ENCODE measurements around the gene MGMT.

The MGMT gene

GRCh38 chr10:129524936-129525335 lies 57.9 kb downstream of the MGMT start:
- TF ChIP-seq POLR2A (IDR thresholded peaks at IDR 0.05; ENCODE audit: low read length): no peak
- TF ChIP-seq GATA1 (IDR thresholded peaks at IDR 0.05; ENCODE audit: low read depth, low read length): no peak

GRCh38 chr10:129525401-129525801 lies 58.4 kb downstream of the MGMT start:
- TF ChIP-seq POLR2A (IDR thresholded peaks at IDR 0.05; ENCODE audit: low read length): no peak
- no peak for TF ChIP-seq GATA1 (IDR thresholded peaks at IDR 0.05; ENCODE audit: low read depth, low read length)
- no peak for DNase-seq

More at GRCh38 chr10:129524936-129525335, 57.9 kb downstream of the MGMT start:
- DNase-seq: no peak

GRCh38 chr10:129526943-129527342 lies 59.9 kb downstream of the MGMT start:
- TF ChIP-seq GATA1 (IDR thresholded peaks at IDR 0.05; ENCODE audit: low read depth, low read length): no peak
- no peak for DNase-seq

- TF ChIP-seq GATA1 (IDR thresholded peaks at IDR 0.05; ENCODE audit: low read depth, low read length): no peak
- DNase-seq: no peak
Measured at GRCh38 chr10:129528376-129528978, 61.4 kb downstream of the MGMT start.

- TF ChIP-seq POLR2A (IDR thresholded peaks at IDR 0.05; ENCODE audit: low read length): no peak
- TF ChIP-seq GATA1 (IDR thresholded peaks at IDR 0.05; ENCODE audit: low read depth, low read length): no peak
- DNase-seq: no peak
Measured at GRCh38 chr10:129530581-129530980, 63.5 kb downstream of the MGMT start.

- no peak for DNase-seq
- TF ChIP-seq POLR2A (IDR thresholded peaks at IDR 0.05; ENCODE audit: low read length) (no peak), GATA1 (IDR thresholded peaks at IDR 0.05; ENCODE audit: low read depth, low read length) (no peak)
Measured at GRCh38 chr10:129531195-129531968, 64.3 kb downstream of the MGMT start.

GRCh38 chr10:129531969-129532660 lies 65.1 kb downstream of the MGMT start:
- no peak for DNase-seq
- no peak for TF ChIP-seq GATA1 (IDR thresholded peaks at IDR 0.05; ENCODE audit: low read depth, low read length)
- no peak for TF ChIP-seq POLR2A (IDR thresholded peaks at IDR 0.05; ENCODE audit: low read length)

- no peak for TF ChIP-seq GATA1 (IDR thresholded peaks at IDR 0.05; ENCODE audit: low read depth, low read length)
- no peak for TF ChIP-seq POLR2A (IDR thresholded peaks at IDR 0.05; ENCODE audit: low read length)
- no peak for DNase-seq
Measured at GRCh38 chr10:129532838-129533237, 65.8 kb downstream of the MGMT start.

- TF ChIP-seq POLR2A (IDR thresholded peaks at IDR 0.05; ENCODE audit: low read length) (no peak), GATA1 (IDR thresholded peaks at IDR 0.05; ENCODE audit: low read depth, low read length) (no peak)
- DNase-seq: no peak
Measured at GRCh38 chr10:129533281-129533680, 66.2 kb downstream of the MGMT start.

- no peak for DNase-seq
- TF ChIP-seq POLR2A (IDR thresholded peaks at IDR 0.05; ENCODE audit: low read length) (no peak), GATA1 (IDR thresholded peaks at IDR 0.05; ENCODE audit: low read depth, low read length) (no peak)
Measured at GRCh38 chr10:129534826-129535225, 67.8 kb downstream of the MGMT start.

GRCh38 chr10:129536336-129536735 lies 69.3 kb downstream of the MGMT start:
- no peak for DNase-seq
- TF ChIP-seq POLR2A (IDR thresholded peaks at IDR 0.05; ENCODE audit: low read length) (no peak), GATA1 (IDR thresholded peaks at IDR 0.05; ENCODE audit: low read depth, low read length) (no peak)

GRCh38 chr10:129537151-129537550 lies 70.1 kb downstream of the MGMT start:
- no peak for DNase-seq
- no peak for TF ChIP-seq POLR2A (IDR thresholded peaks at IDR 0.05; ENCODE audit: low read length)
- TF ChIP-seq GATA1 (IDR thresholded peaks at IDR 0.05; ENCODE audit: low read depth, low read length): no peak

- no peak for TF ChIP-seq POLR2A (IDR thresholded peaks at IDR 0.05; ENCODE audit: low read length)
- no peak for TF ChIP-seq GATA1 (IDR thresholded peaks at IDR 0.05; ENCODE audit: low read depth, low read length)
Measured at GRCh38 chr10:129538236-129538635, 71.2 kb downstream of the MGMT start.

GRCh38 chr10:129541200-129541599 lies 74.2 kb downstream of the MGMT start:
- DNase-seq: no peak
- TF ChIP-seq POLR2A (IDR thresholded peaks at IDR 0.05; ENCODE audit: low read length) (no peak), GATA1 (IDR thresholded peaks at IDR 0.05; ENCODE audit: low read depth, low read length) (no peak)

More at GRCh38 chr10:129538236-129538635, 71.2 kb downstream of the MGMT start:
- no peak for DNase-seq

Measured in erythroblast (primary cell).